OCI-LY7 (cell line): ENCODE measurements around the gene ARHGEF3.

ENCODE experiments used
- CTCF ChIP-seq: fragments of 200-600 bp; sonication (generic); conservative IDR thresholded peaks from 2 replicates; pipeline ENCODE4 v1.5.1; 2014; ENCODE audit warnings: mild to moderate bottlenecking, antibody characterized with exemption, low read length, moderate library complexity, mixed read lengths
- EZH2phosphoT487 ChIP-seq: fragments of 200-600 bp; sonication (generic); IDR thresholded peaks from 2 replicates; pipeline ENCODE4 v1.6.1; 2018; ENCODE audit warnings: low read depth, borderline replicate concordance, mild to moderate bottlenecking, mixed run types, antibody characterized with exemption, low read length, moderate library complexity, mixed read lengths

- TF ChIP-seq CTCF: no peak
- TF ChIP-seq EZH2phosphoT487: no peak
Observed at GRCh38 chr3:56680054-56680580, 121.6 kb downstream of the ARHGEF3 start.
